Tibial nerve (tissue), 4 donors: ENCODE results near the gene SKA1.

Source experiments
- CTCF ChIP-seq, 5 experiments: fragments of 200-600 bp in 3 of 5; fragments of 450-650 bp in 2 of 5; sonication (generic) in 3 of 5; IDR thresholded peaks; one replicate each; pipeline ENCODE4 v1.5.1; 2016 to 2019; ENCODE audit warnings: antibody characterized with exemption in 5 of 5, mild to moderate bottlenecking in 3 of 5, moderate library complexity in 2 of 5
- EP300 ChIP-seq, 2 donors: sonication (generic); formaldehyde crosslinking; IDR thresholded peaks; one replicate each; pipeline ENCODE4 v1.6.1; 2017; ENCODE audit warnings: antibody characterized with exemption in 2 of 2, mild to moderate bottlenecking in 1 of 2
- POLR2A ChIP-seq, 2 donors: fragments of 450-650 bp; IDR thresholded peaks; one replicate each; pipeline ENCODE4 v1.6.1; 2017; ENCODE audit warnings: antibody characterized with exemption in 2 of 2, mild to moderate bottlenecking in 2 of 2, moderate library complexity in 2 of 2

DNA sequence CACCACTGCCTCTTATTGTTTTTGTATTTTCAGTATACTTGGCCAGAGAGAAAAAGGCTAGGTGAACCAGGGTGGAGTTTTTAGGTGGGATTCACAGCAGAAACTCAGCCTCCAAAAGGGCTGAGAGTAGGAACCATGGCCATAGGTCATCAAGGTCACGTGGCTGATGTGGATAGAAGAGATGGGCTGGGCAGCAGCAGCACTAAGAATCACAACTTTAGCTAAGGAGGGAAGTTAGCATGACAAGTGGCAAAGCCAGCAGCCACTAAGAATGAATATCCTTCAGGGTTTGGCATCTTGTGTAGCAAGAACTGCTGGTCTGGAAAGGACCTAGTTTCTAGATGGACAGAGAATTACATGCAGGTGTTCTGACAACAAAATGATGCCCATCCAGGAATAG, 43.2 kb upstream of the SKA1 start:
- no peak for TF ChIP-seq CTCF (IDR thresholded peaks at IDR 0.05)
- TF ChIP-seq EP300 (IDR thresholded peaks at IDR 0.05): no peak
- TF ChIP-seq POLR2A (IDR thresholded peaks at IDR 0.05): no peak
